ENCODE results near the gene SCG3.
"Not testable (repeated sequence)": the region's sequence is repeated elsewhere in the genome, so short reads cannot be mapped to it uniquely, and the experiment has no call there.

Gene SCG3

GRCh38 chr15:51681303-51681963 is at the start of gene SCG3:
TSS of gene SCG3 (plus strand) at chr15:51681503. CDS start at chr15:51681756, 253 bp downstream.
- peak; percentile 43 for DNase-seq

DNA sequence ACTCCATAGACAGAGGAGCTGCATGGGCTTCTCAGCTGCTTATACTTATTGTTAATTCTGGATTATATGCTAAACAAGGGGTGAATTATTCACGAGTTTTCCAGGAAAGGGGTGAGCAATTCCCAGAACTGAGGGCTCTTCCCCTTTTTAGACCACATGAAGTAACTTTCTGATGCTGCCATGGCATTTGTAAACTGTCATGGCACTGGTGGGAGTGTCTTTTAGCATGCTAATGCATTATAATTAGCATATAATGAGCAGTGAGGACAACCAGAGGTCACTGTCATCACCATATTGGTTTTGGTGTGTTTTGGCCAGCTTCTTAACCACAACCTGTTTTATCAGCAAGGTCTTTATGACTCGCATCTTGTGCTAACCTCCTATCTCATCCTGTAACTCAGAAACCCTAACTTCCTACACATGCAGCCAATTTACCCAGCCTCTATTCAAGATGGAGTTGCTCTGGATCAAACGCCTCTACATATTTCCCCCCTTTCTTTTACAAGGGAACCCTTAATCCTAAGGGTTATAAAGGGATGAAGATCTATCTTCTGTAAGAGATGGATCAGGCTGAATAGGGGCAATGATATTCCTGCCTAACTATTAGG is 46.6 kb upstream of the SCG3 start:
- DNase-seq, result no peak

DNA sequence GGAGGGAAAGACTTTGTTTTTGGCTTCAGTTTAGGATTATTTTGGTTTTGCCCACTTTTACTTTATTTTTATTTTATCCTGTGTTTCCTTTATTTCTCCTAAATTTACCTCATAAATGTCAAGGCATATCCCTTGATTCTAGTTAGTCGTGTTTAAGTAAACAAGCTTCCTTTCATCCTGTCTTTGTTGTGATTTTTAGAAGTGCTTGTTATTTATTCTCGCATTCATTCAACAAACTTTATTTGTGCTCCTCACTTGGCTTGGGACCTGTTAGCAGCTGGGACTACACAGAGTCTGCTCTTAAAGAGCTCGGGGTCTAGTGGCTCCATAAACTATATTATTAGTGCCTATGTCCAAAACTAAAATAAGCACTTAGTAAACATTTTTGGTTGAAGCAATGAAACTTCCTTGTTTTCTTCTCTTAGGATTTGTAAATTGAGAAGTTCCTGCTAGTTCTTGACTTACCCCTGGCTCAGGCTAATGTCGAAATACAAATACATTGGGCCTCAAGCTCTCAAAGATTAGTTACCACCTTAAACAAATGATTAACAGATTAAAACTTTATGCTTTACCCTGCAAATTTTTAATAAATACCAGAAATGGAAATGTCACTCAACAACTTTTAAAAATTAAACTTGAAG is 39.7 kb upstream of the SCG3 start:
- no peak for DNase-seq

DNA sequence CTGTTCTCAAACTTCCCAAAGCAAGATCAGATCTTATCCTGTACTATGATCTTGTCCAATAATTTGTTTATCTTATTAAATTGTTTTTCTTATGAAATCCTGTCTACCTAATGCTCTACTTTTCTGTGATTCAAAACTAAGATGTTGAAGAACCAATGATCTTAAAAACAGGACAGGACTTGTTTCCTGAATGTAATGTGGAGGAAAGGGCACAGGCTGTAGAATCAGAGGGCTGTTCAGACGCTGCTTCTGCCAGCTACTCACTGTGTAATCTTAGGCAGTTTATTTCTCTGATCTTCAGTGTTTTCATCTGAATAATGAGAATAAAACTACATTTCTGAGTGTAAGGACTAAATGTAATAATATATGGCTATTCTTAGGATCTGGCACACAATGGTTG is 38.6 kb upstream of the SCG3 start:
- DNase-seq, result no peak

DNA sequence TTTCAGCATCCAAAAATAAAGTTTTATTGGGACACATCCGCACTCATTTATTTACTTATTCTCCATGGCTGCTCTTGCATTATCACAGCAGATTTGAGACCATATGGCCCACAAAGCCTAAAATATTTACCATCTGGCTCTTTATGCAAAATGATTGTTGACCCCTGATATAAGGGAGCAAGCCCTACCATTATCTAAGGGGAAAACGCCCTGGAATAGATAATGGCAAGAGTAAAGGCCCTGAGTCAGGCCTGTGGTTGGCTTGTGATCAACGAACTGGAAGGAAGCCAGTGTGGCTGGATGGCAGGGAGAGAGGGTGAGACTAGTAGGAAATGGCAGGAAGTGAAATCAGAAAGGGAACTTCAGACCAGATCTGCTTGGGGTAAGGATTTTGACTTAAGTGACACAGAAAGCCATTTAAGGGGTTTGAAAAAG is 34.2 kb upstream of the SCG3 start:
- peak; percentile 11 for DNase-seq

GRCh38 chr15:51648101-51648500 is 33.2 kb upstream of the SCG3 start:
- not testable (repeated sequence) for DNase-seq

DNA sequence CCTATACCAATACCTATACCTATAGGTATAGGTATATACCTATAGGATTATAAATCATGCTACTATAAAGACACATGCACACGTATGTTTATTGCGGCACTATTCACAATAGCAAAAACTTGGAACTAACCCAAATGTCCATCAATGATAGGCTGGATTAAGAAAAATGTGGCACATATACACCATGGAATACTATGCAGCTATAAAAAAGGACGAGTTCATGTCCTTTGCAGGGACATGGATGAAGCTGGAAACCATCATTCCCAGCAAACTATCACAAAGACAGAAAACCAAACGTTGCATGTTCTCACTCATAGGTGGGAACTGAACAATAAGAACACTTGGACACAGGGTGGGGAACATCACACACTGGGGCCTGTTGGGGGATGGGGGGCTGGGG is 32.7 kb upstream of the SCG3 start:
- DNase-seq, result not testable (repeated sequence)

GRCh38 chr15:51649659-51650521 is 31.4 kb upstream of the SCG3 start:
- peak; percentile 73 for DNase-seq

GRCh38 chr15:51652084-51652668 is 29.1 kb upstream of the SCG3 start:
- no peak for DNase-seq

DNA sequence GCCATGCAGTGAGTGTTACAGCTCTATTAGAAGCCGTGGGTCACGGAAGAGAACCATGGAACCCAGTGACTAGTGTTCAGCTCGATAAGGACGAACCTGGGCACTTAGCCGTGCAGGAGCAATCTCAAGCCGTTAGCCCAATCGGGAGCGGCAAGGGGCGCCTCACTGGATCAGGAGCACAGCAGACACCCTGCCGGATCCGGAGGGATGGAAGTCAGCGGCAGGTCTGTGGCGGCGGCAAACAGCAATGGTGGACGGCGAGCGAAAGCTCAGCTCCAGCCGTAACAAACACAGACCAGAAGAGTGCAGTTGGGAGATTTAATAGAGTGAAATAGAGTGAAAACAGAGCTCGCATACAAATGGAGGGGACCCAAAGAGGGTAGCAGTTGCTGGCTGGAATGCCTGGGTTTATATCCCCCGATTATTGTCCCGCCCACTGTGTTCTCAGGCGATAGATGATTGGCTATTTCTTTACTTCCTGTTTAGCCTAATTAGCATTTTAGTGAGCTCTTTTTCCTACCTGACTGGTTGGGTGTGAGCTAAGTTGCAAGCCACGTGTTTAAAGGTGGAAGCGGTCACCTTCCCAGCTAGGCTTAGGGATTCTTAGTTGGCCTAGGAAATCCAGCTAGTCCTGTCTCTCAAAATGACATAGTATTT is 25.8 kb upstream of the SCG3 start:
- DNase-seq, result not testable (repeated sequence)

GRCh38 chr15:51658664-51659063 is 22.6 kb upstream of the SCG3 start:
- DNase-seq, result no peak

DNA sequence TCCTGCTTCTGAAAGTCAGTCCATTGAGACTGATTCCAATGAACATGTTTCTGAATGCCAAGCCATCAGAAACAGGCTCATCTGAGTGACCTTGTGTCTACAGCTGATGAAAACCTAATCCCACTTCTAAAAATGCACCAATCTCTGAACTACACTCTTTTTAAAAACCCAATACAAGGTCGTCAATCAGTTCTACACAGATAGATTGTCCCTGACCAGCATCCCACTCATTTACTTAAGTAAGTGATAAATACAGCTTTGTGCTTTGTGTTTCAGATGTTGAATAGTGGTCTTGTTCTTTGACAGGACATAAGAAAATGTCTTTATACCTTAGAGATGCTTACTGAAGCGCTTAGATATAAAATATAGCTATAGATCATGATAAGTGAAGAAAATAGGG is 20.2 kb upstream of the SCG3 start:
- DNase-seq, result no peak

DNA sequence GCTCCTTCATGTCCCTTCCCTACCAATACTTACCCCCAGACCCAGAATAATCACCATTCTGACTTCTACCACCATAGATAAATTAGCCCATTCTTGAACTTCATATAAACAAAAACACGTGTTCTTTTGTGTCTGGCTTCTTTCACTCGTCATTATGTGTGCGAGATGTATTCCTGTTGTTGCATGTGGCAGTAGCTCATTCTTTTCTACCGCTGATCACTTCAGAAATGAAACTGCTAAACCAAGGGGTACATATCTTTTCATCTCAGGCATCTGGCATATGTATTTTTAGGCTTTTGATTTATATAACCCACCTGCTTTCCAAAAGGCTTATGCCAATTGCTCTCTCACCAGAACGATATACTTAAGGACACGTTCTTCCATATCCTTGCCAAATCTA is 13.8 kb upstream of the SCG3 start:
- no peak for DNase-seq

DNA sequence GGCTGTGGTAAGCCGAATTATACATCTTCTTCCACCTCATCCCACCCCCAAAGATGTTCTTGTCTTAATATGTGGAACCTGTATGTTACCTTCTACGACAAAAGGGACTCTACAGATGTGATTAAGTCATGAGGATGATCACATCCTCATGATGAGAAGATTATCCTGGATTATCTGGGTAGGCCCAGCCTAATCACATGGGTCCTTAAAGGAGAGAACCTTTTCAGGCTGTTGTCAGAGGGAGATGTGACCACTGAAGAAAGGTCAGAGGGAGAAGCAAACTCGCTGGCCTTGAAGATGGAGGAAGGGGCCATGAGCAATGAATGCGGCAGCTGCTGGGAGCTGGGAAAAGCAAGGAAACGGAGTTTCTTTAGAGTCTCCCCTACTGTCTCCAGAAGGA is 12.9 kb upstream of the SCG3 start:
- DNase-seq, result no peak

DNA sequence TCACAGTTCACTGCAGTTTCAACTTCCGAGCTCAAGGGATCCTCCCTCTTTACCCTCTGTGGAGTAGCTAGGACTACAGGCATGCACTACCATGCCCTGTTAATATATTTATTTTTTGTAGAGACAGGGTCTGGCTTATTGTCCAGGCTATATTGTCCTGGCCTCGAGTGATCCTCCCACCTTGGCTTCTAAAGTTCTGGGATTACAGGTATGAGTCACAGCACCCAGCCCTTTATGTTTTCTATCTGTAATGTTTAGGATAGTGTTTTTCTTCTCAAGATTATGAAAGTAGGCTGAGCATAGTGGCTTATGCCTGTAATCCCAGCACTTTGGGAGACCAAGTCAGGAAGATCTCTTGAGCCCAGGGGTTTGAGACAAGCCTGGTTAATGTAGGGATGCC is 11.9 kb upstream of the SCG3 start:
- no peak for DNase-seq

DNA sequence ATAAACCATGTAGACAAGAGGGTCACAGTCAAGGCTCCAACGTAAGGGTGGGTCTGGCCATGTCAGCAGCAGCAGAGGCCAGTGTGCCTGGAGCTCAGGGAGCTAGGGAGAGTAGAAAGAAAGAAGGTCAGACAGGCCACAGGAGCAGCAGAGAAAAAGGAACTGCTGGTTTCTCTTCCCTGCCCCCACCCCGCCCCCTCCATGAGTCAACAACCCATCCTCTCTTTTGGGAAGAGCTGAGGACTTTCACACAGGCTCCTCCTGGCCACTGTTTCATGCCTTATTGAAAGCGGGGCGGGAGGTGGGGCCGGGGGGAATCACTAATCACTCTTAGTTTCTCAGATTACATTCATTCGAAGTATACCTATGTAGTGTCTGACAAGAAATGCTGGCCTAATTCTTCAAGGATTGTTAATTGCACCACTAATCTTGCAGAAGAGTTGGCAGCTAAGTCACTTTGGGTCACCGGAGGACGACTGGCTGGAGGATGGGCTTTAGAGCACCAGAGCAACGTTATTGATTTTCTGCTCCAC is 9.1 kb upstream of the SCG3 start:
- no peak for DNase-seq

GRCh38 chr15:51672913-51673857 is 8.1 kb upstream of the SCG3 start:
- no peak for DNase-seq

DNA sequence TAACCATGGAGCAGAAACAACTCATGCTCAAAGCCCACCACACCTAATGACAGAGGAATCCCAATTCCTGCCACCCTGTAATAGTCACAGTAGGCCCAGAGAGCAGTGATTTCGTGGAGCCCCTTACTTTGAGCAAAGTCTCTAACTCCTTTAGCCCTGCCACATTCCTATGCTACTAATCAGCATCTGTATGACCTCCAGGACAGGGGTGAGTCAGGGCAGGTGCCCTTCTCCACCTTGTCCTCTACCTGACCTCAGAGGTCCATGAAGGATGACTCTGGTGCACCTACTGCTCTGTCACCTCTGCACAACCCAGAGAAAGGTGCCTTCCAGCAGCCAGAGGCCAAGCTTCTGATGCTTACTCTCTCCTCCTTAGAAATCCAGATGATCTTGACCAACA is 6.1 kb upstream of the SCG3 start:
- DNase-seq, result no peak

DNA sequence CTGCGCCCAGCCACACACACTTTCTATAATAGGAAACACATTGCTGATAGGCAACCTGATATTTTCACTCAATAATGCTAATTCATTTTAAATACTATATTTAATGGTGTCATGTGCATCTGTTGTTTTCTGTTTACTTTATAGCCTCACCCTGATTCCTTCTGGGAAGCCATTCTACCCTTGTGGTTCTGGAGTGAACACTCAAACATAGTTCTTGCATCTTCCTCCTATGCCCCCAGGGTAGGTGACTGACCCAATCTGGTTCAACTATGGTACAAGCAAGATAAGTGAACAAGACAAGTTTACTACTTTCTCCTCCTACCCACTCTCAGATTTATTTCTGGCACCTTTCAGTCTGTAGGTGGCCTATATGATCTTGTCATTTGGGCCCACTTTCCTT is 4.3 kb upstream of the SCG3 start:
- no peak for DNase-seq

- no peak for DNase-seq
These were observed 3.9 kb upstream of the SCG3 start for GRCh38 chr15:51677452-51677851.

DNA sequence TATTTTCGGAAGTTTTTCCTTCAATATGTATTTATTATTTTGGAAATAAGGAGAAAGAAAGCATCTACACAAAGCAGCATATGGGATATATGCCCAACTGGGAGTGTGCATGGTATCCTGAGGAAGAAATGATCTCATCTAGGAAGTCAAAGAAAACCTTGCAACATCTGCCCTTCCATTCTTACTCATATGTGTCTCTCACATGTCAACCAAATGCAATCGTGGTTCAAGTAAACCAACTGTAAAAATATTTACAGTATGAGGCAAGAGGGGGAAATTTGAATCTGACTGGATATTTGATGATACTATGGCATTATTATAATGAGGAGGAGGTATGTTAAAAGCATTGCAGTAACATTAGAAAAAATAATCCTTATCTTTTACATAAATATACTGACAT is 3.2 kb upstream of the SCG3 start:
- DNase-seq, result no peak

All from kidney glomerular epithelial cell (primary cell).